Right lobe of liver (tissue), 4 donors: ENCODE measurements around the gene LCN9.

Experiments used
- CTCF ChIP-seq, 4 donors: fragments of 200-600 bp in 3 of 4; fragments of 450-650 bp in 1 of 4; IDR thresholded peaks; one replicate each; pipeline versions ENCODE4 v1.5.1 to v1.8.0; 2016 to 2022; ENCODE audit warnings: antibody characterized with exemption in 4 of 4, mild to moderate bottlenecking in 2 of 4
- POLR2A ChIP-seq: fragments of 450-650 bp; IDR thresholded peaks from one replicate; pipeline ENCODE4 v1.6.1; 2017; ENCODE audit warnings: antibody characterized with exemption, mild to moderate bottlenecking
- donor health status: DM: no; HTN: no; CAD: no.
- donor health status: DM: no; HTN: no; CAD: no.
- donor health status: DM: no; HTN: yes; CAD: no.

- TF ChIP-seq CTCF (IDR thresholded peaks at IDR 0.05) (no peak), POLR2A (no peak)
Measured at GRCh38 chr9:135683401-135684034, 20.4 kb downstream of the LCN9 start.
